Measurements from ENCODE around the gene BRSK2.

Gene BRSK2

DNA sequence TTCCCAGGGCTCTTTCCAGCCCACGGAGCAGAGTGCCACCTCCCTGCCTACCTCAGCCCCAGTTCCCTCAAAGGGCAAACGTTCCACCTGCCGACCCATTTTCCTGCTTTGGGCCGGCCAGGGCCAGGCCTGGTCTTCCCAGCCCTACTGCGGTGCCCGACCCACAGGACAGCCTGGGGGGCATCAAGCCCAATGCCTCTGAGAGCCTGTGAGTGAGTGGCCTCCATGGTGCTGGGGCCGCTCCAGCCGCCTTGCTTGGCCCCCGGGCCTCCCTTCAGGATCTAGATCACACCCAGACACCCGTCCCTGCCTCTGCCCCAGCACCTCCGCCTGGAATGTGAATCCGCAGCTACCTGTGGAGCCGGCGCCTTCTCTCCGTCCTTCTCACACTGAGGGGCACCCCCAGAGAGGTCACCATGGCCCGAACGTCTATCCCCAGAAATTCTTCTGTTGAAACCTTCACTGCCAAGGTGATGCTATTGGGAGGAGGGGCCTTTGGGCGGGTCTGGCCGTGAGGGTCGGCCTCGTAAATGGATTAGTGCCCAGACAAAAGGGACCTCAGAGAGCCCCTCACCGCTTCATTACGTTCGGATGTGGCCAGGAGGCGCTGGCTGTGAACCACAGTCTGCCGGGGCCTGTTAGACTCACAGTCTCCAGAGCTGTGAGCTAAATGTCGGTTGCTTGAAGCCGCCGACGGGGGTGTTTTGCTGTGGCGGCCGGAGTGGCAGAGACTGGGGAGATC, 36.2 kb upstream of the BRSK2 start:
- no peak overlapping the region for H3K27ac ChIP-seq (ENCODE audit: low read length)
- no peak overlapping the region for H3K9ac ChIP-seq (ENCODE audit: low read length)
- H3K27me3 ChIP-seq (replicated peaks; ENCODE audit: insufficient read depth, low read length) = peaks cover 79% of the 10 kb centered on the region
- no peak overlapping the region for H2AFZ ChIP-seq (ENCODE audit: low read length)
- no peaks in the 10 kb centered on the region for H4K20me1 ChIP-seq (ENCODE audit: insufficient read depth, low read length)
- no peaks in the 10 kb centered on the region for H3K36me3 ChIP-seq (replicated peaks; ENCODE audit: insufficient read depth, low read length)
- TF ChIP-seq EZH2 (optimal IDR thresholded peaks at IDR 0.05; ENCODE audit: low read depth, low read length) (no peak), EZH2phosphoT487 (IDR thresholded peaks at IDR 0.05; ENCODE audit: low read length) (no peak)
- TF ChIP-seq, protein P1, sequence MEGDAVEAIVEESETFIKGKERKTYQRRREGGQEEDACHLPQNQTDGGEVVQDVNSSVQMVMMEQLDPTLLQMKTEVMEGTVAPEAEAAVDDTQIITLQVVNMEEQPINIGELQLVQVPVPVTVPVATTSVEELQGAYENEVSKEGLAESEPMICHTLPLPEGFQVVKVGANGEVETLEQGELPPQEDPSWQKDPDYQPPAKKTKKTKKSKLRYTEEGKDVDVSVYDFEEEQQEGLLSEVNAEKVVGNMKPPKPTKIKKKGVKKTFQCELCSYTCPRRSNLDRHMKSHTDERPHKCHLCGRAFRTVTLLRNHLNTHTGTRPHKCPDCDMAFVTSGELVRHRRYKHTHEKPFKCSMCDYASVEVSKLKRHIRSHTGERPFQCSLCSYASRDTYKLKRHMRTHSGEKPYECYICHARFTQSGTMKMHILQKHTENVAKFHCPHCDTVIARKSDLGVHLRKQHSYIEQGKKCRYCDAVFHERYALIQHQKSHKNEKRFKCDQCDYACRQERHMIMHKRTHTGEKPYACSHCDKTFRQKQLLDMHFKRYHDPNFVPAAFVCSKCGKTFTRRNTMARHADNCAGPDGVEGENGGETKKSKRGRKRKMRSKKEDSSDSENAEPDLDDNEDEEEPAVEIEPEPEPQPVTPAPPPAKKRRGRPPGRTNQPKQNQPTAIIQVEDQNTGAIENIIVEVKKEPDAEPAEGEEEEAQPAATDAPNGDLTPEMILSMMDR (IDR thresholded peaks at IDR 0.05; ENCODE audit: low read length) = no peak
- H3K4me3 ChIP-seq (ENCODE audit: low read length) = no peak overlapping the region
- H3K4me2 ChIP-seq (ENCODE audit: low read depth, low read length) = no peak overlapping the region
- no peaks in the 10 kb centered on the region for H3K9me3 ChIP-seq (replicated peaks; ENCODE audit: insufficient read depth, low read length)
- no peaks in the 10 kb centered on the region for H3K4me1 ChIP-seq (ENCODE audit: low read length)
- H3K79me2 ChIP-seq (ENCODE audit: low read length) = no peaks in the 10 kb centered on the region
- DNase-seq = no peak
- no peaks in the 10 kb centered on the region for H3K9me2 ChIP-seq (replicated peaks; ENCODE audit: insufficient read depth, low read length)
- H3F3A ChIP-seq (ENCODE audit: insufficient read depth, low read length) = no peaks in the 10 kb centered on the region

- Histone ChIP-seq H3K4me1 (ENCODE audit: low read length) (no peaks in the 10 kb centered on the region), H3K27me3 (replicated peaks; ENCODE audit: insufficient read depth, low read length) (peaks cover 77% of the 10 kb centered on the region), H3K4me3 (ENCODE audit: low read length) (no peak overlapping the region), H3K9me2 (replicated peaks; ENCODE audit: insufficient read depth, low read length) (no peaks in the 10 kb centered on the region), H4K20me1 (ENCODE audit: insufficient read depth, low read length) (no peaks in the 10 kb centered on the region), H2AFZ (ENCODE audit: low read length) (no peak overlapping the region), H3K27ac (ENCODE audit: low read length) (no peak overlapping the region), H3K4me2 (ENCODE audit: low read depth, low read length) (no peak overlapping the region), H3F3A (ENCODE audit: insufficient read depth, low read length) (no peaks in the 10 kb centered on the region), H3K79me2 (ENCODE audit: low read length) (no peaks in the 10 kb centered on the region), H3K36me3 (replicated peaks; ENCODE audit: insufficient read depth, low read length) (no peaks in the 10 kb centered on the region), H3K9me3 (replicated peaks; ENCODE audit: insufficient read depth, low read length) (no peaks in the 10 kb centered on the region), H3K9ac (ENCODE audit: low read length) (no peak overlapping the region)
- TF ChIP-seq, protein P1 (IDR thresholded peaks at IDR 0.05; ENCODE audit: low read length) = no peak
- TF ChIP-seq EZH2 (optimal IDR thresholded peaks at IDR 0.05; ENCODE audit: low read depth, low read length) = no peak
- no peak for TF ChIP-seq EZH2phosphoT487 (IDR thresholded peaks at IDR 0.05; ENCODE audit: low read length)
- no peak for DNase-seq
Measured at GRCh38 chr11:1354125-1354938, 35.4 kb upstream of the BRSK2 start.

- Histone ChIP-seq H3K4me1 (ENCODE audit: low read length) (no peaks in the 10 kb centered on the region), H3K79me2 (ENCODE audit: low read length) (no peaks in the 10 kb centered on the region), H3K27me3 (replicated peaks; ENCODE audit: insufficient read depth, low read length) (peaks cover 77% of the 10 kb centered on the region), H3K4me3 (ENCODE audit: low read length) (no peak overlapping the region), H4K20me1 (ENCODE audit: insufficient read depth, low read length) (no peaks in the 10 kb centered on the region), H3K36me3 (replicated peaks; ENCODE audit: insufficient read depth, low read length) (no peaks in the 10 kb centered on the region), H3K27ac (ENCODE audit: low read length) (no peak overlapping the region), H2AFZ (ENCODE audit: low read length) (no peak overlapping the region), H3F3A (ENCODE audit: insufficient read depth, low read length) (no peaks in the 10 kb centered on the region), H3K4me2 (ENCODE audit: low read depth, low read length) (no peak overlapping the region), H3K9me2 (replicated peaks; ENCODE audit: insufficient read depth, low read length) (no peaks in the 10 kb centered on the region), H3K9ac (ENCODE audit: low read length) (no peak overlapping the region), H3K9me3 (replicated peaks; ENCODE audit: insufficient read depth, low read length) (no peaks in the 10 kb centered on the region)
- no peak for DNase-seq
- TF ChIP-seq EZH2 (optimal IDR thresholded peaks at IDR 0.05; ENCODE audit: low read depth, low read length) (no peak), EZH2phosphoT487 (IDR thresholded peaks at IDR 0.05; ENCODE audit: low read length) (no peak)
- TF ChIP-seq, protein P1 (IDR thresholded peaks at IDR 0.05; ENCODE audit: low read length) = no peak
Measured at GRCh38 chr11:1356007-1356435, 33.7 kb upstream of the BRSK2 start.
